ENCODE data around the gene THAP9.
"Not testable (repeated sequence)": the region's sequence is repeated elsewhere in the genome, so short reads cannot be mapped to it uniquely, and the experiment has no call there.

THAP9 gene, protein sequence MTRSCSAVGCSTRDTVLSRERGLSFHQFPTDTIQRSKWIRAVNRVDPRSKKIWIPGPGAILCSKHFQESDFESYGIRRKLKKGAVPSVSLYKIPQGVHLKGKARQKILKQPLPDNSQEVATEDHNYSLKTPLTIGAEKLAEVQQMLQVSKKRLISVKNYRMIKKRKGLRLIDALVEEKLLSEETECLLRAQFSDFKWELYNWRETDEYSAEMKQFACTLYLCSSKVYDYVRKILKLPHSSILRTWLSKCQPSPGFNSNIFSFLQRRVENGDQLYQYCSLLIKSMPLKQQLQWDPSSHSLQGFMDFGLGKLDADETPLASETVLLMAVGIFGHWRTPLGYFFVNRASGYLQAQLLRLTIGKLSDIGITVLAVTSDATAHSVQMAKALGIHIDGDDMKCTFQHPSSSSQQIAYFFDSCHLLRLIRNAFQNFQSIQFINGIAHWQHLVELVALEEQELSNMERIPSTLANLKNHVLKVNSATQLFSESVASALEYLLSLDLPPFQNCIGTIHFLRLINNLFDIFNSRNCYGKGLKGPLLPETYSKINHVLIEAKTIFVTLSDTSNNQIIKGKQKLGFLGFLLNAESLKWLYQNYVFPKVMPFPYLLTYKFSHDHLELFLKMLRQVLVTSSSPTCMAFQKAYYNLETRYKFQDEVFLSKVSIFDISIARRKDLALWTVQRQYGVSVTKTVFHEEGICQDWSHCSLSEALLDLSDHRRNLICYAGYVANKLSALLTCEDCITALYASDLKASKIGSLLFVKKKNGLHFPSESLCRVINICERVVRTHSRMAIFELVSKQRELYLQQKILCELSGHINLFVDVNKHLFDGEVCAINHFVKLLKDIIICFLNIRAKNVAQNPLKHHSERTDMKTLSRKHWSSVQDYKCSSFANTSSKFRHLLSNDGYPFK

DNA sequence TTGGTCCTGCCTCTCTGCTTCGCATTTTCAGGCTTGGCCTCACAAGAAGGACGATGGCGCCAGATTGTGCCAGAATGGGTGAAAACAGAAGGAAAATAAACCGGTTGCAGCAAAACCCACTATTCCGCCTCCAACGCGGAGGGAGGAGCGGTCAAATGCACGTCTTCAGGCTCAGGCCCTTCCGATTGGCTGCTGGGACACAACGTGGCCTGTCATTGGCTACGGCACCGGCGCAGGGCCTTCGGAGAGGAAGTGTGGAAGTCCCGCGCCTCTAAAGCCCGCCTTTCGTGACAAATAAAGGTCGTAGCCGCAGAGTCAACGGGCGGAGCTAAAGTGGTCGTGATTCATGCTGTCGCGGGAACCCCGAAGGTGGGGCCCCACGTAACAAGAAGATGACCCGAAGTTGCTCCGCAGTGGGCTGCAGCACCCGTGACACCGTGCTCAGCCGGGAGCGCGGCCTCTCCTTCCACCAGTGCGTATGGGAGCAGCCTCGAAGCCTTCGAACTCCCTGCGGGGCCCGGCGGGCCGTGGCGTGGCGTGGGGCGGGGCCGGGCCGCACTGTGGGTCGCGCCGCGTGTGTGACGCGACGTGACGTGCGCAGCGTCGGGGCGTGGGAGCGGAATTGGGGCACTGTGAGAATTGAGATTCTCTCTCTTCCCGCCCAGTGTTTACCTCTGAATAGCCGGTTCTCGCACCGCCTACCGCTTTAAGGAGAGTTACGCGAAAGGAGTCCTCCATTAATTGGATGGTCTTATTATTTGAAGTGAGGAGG is at the start of gene THAP9:
Gene THAP9, plus strand, starts transcription at position 325 of the 772 bp plus-strand sequence. Its CDS starts 68 bp downstream, at position 393.
- FAIRE-seq, result peak; percentile 95

DNA sequence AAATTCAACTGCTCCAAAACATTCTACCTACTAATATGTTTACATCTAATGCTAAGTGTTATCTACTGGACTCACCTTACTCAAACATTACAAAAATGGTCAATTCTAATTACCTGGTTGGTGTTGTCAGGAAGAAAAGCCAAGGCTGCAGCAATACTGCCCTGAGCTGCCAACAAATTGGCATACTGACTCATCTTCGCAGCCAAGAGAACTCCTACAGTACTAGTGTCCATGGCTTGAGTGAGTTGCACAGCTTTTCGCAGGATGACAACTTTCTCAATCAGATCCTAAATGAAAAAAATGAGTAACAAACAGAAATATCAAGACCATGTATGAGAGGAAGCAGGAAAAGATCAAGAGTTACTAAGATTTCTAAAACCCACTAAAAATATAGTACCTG is 49.2 kb upstream of the THAP9 start:
- FAIRE-seq, result no peak

DNA sequence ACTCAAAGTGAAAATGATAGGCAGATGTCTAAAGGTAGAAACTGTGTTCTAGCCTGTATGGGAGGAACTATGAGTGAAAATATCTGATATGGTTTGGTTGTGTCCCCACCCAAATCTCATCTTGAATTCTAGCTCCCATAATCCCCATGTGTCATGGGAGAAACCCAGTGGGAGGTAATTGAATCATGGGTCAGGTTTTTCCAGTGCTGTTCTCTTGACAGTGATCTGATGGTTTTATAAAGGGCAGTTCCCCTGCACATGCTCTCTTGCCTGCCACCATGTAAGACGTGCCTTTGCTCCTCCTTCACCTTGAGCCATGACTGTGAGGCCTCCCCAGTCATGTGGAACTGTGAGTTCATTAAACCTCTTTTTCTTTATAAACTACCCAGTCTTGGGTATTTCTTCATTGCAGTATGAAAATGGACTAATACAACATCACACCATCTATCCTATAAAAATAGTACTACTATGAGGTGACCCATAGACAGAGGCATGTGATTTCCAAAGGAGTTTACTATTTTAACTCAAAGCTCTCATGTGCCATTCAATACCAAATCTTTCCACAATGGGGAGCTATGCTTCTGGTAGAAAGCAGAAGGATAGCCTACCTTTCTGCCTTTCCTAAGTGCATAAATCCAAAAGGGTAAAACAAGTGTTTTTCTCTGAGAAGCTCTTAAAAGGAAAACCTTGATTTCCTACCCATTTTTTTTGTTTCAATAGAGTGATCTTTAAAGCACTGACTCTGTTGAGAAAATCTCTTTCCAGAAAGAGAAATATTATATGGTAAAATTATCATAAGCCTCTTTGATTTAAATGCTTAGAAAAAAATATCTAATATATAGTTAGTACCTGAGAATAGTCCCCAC is 48.4 kb upstream of the THAP9 start:
- FAIRE-seq, result no peak

DNA sequence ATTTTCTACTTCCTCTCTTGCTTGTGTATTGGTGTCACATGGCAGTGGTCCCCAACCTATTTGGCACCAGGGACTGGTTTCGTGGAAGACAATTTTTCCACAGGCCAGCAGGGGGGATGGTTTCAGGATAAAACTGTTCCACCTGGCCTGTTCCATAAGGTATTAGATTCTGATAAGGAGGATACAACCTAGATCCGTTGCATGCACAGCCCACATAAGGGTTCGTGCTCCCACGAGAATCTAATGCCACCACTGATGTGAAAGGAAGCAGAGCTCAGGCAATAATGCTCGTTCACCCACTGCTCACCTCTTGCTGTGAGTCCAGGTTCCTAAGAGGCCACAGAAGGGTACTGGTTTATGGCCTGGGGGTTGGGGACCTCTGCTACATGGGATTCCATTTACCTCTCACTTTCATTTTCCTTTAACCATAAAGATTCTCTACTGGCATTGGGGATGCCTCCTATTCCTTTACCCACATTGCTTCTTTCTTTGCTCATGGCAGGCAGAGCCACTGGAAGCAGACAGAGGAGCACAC is 47.7 kb upstream of the THAP9 start:
- no peak for FAIRE-seq

DNA sequence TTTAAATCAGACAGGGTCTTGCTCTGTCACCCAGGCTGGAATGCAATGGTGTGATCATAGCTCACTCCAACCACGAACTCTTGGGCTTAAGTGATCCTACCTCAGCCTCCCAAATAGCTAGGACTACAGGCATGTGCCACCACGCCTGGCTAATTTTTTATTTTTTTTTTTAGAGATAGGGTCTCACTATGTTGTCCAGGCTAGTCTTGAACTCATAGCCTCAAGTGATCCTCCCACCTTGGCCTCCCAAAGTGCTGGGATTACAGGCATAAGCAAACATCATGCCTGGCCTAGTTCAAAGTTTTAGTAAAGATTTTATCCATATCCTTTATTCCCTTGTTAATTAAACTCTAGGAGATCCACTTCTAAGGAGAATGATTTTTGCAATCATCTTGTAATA is 40.0 kb upstream of the THAP9 start:
- FAIRE-seq, result not testable (repeated sequence)

DNA sequence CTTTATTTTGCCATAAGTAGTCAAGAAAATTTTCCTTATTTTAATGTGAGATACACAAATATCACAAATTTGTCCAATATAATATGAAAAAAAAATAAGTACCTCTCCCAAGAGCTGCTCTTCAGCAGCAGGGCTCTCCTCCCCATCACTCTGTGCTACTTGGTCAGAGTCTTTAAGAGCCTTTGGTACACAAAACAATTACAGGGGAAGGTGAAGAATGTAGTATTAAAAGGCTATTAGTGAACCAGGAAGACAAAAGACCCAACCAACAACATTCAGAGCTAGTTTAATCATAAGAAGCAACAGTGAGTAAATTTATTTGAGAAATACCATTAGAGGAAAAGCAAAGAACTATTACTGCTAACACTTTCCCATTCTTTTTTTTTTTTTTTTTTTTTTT is 39.0 kb upstream of the THAP9 start:
- no peak for FAIRE-seq

DNA sequence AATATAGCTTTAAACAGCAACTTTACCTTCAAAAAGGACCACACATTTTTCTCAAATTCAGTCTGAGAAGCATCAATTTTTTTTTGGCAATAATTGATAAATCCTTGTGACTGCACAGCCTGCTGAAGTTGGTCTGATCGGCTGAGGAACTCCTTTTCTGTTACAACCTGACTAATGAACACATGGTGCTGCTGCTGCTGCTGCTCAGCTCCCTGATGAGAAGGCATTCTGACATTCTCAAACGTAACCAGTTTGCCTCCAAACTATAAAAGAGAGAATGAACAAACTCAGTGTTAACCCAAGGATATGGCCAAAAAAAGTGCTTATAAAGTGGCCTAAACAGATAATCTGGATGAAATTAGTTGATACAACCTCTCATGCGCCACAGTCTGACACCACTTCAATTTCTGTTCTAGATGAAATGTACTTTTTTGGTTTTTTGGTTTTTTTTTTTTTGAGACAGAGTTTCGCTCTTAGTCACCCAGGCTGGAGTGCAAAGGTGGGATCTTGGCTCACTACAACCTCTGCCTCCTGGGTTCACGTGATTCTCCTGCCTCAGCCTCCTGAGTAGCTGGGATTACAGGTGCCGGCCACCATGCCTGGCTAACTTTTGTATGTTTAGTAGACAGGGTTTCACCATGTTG is 36.1 kb upstream of the THAP9 start:
- no peak for FAIRE-seq

DNA sequence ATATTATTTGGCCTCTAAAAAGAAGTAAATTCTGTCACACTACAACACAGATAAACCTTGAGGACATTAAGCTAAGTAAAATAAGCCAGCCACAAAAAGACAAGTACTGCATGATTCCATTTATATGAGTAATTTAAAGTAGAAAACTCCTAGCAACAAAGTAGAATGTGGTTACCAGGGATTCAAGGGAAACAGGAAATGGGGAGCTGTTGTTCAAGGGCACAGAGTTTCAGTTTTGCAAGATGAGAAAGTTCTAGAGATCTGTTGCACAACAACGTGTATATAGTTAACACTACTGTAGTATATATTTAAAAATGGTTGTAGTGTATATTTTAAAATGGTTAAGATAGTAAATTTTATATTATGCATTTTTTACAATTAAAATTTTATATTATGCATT is 34.9 kb upstream of the THAP9 start:
- FAIRE-seq, result no peak

DNA sequence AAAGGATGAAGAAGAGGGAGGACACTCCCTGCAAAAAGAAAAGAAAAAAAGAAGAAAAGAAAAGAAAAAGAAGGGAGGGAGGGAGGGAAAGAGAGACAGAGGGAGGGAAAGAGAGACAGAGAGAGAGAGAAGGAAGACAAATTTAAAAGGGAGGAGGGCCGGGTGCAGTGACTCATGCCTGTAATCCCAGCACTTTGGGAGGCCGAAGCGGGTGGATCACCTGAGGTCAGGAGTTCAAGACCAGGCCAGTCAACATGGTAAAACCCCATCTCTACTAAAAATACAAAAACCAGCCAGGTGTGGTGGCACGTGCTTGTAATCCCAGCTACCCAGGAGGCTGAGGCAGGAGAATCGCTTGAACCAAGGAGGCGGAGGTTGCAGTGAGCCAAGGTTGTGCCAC is 34.5 kb upstream of the THAP9 start:
- not testable (repeated sequence) for FAIRE-seq

DNA sequence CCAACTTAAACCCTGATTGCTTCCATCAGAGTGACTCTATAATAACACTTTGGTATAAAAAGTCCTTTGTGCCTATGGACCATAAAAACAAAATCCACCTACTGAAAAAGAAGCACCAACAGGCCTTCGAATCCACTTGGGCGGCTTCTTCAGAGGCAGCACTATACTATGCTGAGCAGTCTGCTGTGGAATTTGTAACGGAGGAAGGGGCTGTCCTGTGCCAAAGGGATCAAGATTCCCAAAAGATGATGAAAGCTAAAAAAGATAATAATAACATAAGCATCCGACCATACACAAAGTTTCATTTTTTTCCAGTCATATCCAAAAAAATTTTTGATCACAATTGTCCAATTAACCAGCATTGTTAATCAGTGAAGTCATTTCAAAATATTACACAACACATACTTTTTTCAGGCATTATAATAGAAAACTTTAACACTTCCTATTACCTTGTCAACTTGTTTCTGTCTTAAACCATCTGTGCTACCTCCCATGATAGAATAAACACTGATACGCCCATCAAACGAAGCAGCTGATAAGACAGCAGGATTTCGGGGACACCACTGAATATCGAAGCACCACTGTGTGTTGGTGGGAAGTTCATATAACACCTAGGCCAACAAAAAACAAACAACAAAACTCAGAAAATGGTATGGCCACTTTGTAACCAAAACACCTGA is 33.7 kb upstream of the THAP9 start:
- no peak for FAIRE-seq

DNA sequence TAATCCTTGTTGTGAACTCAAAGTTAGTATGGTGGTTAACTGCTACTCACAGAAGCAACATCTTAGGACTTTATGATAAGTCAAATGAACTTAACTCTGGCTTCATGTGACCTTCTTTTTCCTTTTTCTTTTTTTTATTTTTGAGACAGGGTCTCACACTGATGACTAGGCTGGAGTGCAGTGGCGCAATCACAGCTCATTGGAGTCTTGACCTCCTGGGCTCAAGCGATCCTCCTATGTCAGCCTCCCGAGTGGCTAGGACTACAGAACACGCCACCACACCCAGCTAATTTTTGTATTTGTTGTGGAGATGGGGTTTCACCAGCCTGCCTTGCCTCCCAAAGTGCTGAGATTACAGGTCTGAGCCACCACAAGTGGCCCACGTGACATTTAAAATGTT is 32.0 kb upstream of the THAP9 start:
- FAIRE-seq, result no peak

DNA sequence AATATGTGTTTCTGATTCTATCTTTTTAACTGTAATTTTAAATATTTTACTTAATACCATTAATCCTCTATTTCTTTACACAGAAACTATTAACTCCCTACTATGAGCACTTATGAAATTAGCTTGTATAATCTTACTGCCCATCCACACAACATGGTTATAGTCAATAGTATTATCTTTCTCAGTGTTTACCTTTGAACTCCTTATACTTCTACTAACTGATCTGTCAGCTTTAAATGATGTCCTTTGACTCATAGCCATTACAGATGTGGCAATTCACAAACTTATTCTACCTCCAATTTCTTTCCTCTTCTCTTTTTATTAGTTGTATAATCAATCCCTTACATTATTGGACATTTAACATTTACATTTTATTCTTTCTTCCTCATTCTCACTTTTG is 15.1 kb upstream of the THAP9 start:
- FAIRE-seq, result no peak

DNA sequence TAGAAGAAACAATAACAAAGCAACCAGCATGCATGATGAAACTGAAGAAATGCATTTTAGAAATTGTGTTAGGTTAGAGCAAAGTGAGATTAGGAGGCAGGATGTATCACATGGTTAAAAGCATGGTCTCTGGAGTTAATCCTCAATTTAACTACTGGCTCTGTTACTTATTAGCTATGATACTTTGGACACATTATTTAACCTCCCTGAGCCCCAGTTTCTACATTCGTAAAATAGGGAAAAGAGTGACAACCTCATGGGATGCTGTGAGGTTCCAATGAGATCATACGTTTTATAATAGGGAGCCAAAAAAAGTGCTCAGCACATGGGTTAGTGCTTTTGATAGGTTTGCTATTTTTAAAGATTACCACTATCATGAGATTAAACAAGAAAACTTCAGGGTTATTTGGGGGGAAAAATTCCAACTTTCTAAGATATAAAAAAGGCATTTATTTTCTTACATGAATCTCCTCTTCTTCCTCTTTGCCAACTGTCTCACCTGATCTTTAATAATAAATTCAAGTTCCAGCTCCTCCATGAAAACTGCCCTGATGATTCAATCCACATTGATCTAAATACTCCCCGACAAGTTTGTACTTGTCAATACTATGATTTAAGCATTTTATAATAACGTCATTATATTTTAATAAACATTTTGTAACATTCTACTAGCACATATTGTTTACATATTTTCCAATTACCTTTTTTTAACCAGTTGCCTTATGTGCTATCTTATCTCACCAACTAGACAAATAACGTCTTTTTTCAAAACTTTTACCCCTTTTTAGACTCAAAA is 14.2 kb upstream of the THAP9 start:
- no peak for FAIRE-seq

DNA sequence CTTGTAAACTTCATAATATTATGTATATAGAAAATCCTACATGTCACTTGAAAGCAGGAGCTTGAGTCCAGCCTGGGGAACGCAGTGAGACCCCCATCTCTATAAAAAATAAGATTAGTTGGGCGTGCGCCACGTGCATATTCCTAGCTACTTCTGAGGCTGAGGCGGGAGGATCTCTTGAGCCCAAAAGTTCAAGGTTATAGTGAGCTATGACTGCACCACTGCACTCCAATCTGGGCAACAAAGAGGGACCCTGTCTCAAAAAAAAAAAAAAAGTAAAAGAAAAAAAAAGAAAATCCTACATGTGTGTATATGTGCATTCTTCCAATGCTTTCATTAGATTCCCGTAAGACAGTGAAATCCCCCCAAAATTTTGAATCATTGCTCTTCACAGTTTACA is 11.2 kb upstream of the THAP9 start:
- no peak for FAIRE-seq

DNA sequence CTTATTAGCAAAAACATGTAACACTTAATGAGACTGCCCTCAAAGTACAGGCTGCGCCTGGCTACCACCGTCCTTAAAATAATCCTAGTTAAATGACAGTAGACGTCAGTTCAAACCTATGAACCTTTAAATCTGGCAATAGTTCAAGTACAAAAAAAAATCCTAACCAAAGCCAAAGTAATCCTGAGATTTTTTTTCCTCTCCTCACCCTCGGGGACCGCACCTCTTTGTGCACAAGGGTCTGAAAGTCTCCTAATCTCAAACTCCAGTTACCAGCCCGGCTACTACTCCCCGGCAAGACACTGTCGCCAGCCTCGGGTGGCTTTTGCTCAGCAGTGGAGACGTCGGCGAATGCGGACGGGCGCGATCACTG is 10.0 kb upstream of the THAP9 start:
- no peak for FAIRE-seq

DNA sequence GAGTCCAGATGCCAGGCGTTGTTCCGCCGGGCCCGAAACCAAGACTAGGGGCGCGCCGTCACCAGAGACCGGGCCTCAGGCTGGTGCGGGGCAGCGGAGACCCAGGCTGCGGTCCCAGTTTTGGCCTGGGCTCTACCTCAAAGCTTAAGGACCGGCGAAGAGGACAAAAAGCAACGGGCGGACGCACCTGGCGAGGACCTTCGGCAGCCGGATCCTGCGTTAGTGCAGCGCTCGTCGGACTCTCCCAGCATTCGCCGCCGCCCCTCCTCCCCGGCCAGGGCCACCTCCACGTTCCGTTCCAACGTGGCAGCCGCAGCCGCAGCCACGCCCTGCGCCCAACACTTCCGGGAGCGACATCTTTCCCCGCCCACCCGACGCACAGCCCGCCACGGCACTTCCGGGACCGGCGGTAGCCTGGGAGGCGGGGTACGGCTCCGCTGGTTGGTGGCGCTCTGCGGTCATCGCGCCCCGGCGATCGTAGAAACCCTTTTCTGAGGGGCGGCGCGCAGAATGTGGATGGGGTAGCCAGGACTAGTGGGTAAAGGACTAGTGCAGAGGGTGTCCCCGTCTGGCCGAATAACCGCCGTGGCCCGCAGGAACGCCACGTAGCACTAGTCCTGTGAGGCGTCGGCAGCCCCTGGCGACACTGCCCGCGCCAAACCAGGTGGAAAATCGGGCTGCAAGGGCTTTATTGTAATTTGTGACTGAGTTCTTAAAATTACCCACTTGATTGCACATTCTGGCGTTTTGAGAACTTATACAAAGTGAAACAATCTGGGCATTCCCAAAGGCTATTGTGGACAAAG is 9.4 kb upstream of the THAP9 start, which contains the start of gene SEC31A:
Gene SEC31A, minus strand, starts transcription at position 253 of the 806 bp plus-strand sequence. CDS start 9,217 bp downstream, outside the sequence.
- peak; percentile 81 for FAIRE-seq

DNA sequence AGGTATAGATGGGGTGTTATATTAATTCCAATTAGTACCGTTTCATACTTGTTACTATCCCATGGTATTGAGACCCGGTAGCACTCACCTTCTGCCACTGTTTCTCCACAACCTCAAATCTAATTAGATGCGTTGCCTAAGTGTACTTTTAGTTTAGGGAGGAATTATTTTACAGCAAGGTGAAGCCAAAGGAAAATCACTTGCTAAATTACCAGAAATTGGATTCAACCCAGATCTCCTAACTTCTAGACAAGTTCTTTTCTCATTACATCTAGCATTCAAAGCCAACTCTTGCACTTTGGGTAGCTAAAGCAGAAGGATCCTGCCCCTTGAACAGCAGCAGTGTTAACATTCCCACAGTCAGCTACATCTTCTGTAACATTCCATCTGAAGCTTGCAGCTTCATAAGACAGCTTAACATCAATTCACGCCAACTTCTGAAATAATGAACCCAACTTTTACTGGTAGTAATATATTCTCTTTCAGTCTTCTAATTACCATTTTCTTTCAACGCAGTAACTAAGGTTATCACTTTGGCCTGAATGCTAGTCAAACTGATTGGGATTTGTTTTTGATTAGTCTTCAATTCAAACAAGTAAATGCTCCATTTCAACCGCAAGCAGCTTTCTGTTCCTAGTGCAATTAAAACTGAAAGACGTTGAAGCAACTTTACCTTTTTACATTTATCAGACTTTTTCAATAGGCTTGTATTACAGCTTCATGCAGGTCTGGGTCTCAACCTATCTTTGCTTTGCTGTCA is 8.6 kb upstream of the THAP9 start:
- no peak for FAIRE-seq

DNA sequence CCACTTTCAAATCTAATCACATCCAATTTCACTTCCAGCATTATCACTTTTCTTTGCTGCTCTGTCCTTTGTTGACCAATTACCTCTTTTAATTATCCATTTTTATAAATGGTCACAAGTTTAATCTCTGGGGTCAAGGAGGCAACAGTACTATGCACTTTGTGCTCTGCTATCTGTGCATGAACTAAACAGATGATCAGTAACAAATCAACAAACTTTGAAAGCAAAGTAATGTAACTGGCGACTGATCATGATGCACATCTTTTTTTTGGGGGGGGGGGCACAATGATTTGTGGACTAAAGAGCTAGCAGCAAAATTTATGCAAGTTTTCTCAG is 8.1 kb upstream of the THAP9 start:
- no peak for FAIRE-seq

Data from endometrium (tissue), 2 donors.